Measurements from ENCODE around the gene ABCB10.
"Not testable (repeated sequence)": the region's sequence is repeated elsewhere in the genome, so short reads cannot be mapped to it uniquely, and the experiment has no call there.

The ABCB10 gene

DNA sequence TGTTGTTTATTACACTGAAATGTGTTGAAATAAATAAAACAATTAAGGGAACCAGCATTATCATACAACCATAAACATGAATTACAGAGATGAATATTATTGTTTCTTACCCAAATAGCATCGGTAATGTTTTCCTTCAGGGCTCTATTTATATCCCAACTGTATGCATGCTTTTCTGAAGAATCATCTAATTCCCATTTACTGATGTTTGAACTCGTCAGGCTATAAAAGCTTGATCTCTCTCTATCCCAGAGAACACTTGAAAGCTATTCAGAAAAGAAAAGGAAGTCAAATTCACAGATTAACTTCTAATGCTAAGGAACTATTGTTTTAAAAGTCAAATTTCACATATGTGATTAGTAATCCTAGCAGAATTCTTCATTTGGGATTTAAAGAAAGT, 62.7 kb downstream of the ABCB10 start:
- peaks cover 47 to 82% of the 10 kb centered on the region in 2 donors for H3K36me3 ChIP-seq (ENCODE audit: control insufficient read depth in 1 of 2, insufficient read depth in 2 of 2, low read length in 2 of 2)
- no peak overlapping the region for H3K4me3 ChIP-seq (ENCODE audit: low read depth in 1 of 2, low read length in 2 of 2)
- no peak overlapping the region for H3K27ac ChIP-seq (ENCODE audit: low read length)

DNA sequence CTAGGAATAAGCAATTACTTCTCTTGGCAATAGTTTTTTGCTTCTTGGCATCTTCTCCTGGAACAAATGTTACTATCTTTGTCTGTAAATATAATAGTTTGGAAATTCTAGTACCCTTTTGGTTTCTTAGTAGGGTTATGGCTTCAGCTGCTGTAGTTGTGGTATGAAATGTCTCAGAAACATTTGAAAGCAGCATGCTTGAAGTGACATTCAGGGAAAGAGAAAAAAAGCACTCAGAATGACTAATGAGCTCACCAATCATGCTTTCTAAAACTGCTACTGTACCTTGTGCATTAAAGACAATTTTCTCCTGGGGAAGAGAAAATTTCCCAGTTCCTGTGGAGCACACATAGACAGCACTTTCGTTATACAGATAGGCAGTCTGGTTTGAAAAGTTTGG, 71.3 kb downstream of the ABCB10 start:
- H3K27me3 ChIP-seq (ENCODE audit: low read depth, low read length): no peaks in the 10 kb centered on the region
- H3K27ac ChIP-seq (ENCODE audit: low read length): no peak overlapping the region
- peaks cover 48 to 84% of the 10 kb centered on the region in 2 donors for H3K36me3 ChIP-seq (ENCODE audit: control insufficient read depth in 1 of 2, insufficient read depth in 2 of 2, low read length in 2 of 2)

More for the DNA sequence above, 62.7 kb downstream of the ABCB10 start:
- H3K9me3 ChIP-seq (ENCODE audit: control insufficient read depth in 1 of 2, low read length in 2 of 2): no peaks in the 10 kb centered on the region
- no peaks in the 10 kb centered on the region for H3K4me1 ChIP-seq (ENCODE audit: control insufficient read depth in 1 of 2, insufficient read depth in 2 of 2, low read length in 2 of 2)
- no peaks in the 10 kb centered on the region for H3K27me3 ChIP-seq (ENCODE audit: low read depth, low read length)

DNA sequence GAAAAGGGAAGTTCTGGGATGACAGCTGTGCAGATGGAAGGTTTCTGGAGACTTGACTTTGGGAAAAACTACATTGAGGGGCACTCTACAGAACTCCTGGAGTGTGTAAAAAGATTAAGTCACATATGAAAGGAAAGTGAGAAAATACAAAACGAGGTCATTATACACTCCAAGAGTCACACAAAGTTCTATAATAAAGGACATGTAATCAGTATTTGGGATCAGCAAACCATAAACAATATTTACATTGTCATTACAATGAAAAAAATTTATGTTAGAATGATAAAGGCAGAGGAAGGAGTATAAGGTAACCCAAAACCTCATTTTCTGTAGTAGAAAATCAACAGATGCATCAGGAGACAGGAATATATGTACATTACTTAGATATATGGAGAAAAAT, 73.2 kb downstream of the ABCB10 start:
- Histone ChIP-seq H3K4me3 (ENCODE audit: low read depth in 1 of 2, low read length in 2 of 2) (no peak overlapping the region), H3K36me3 (ENCODE audit: control insufficient read depth in 1 of 2, insufficient read depth in 2 of 2, low read length in 2 of 2) (peaks cover 46 to 74% of the 10 kb centered on the region in 2 donors), H3K9me3 (ENCODE audit: control insufficient read depth in 1 of 2, low read length in 2 of 2) (no peaks in the 10 kb centered on the region), H3K27ac (ENCODE audit: low read length) (no peak overlapping the region), H3K4me1 (ENCODE audit: control insufficient read depth in 1 of 2, insufficient read depth in 2 of 2, low read length in 2 of 2) (peaks cover 0 to 9% of the 10 kb centered on the region in 2 donors), H3K27me3 (ENCODE audit: low read depth, low read length) (no peaks in the 10 kb centered on the region)

More for the DNA sequence above, 71.3 kb downstream of the ABCB10 start:
- Histone ChIP-seq H3K9me3 (ENCODE audit: control insufficient read depth in 1 of 2, low read length in 2 of 2) (no peaks in the 10 kb centered on the region), H3K4me1 (ENCODE audit: control insufficient read depth in 1 of 2, insufficient read depth in 2 of 2, low read length in 2 of 2) (peaks cover 0 to 1% of the 10 kb centered on the region in 2 donors), H3K4me3 (ENCODE audit: low read depth in 1 of 2, low read length in 2 of 2) (no peak overlapping the region)

DNA sequence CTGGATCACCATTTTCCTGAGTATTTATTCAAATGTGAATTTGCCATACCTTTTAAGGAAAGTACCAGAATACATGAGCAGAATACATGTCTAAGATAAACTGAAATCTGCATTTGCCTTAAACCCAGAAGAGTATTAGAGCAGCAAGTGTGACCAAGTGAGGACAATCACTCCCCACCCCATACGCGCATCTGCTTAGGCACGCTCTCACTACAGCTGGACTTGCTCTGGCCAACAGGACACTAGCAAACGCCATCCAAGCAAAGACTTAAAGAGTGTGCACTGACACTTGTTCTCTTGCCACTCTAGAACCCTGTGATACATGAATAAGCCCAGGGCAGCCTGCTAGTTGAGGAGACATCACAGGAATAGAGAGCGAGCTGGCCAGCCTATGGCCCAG, 76.0 kb downstream of the ABCB10 start:
- H3K27ac ChIP-seq (ENCODE audit: low read length): no peak overlapping the region
- H3K4me3 ChIP-seq (ENCODE audit: low read depth in 1 of 2, low read length in 2 of 2): no peak overlapping the region
- no peaks in the 10 kb centered on the region for H3K9me3 ChIP-seq (ENCODE audit: control insufficient read depth in 1 of 2, low read length in 2 of 2)
- peaks cover 0 to 9% of the 10 kb centered on the region in 2 donors for H3K4me1 ChIP-seq (ENCODE audit: control insufficient read depth in 1 of 2, insufficient read depth in 2 of 2, low read length in 2 of 2)
- no peaks in the 10 kb centered on the region for H3K27me3 ChIP-seq (ENCODE audit: low read depth, low read length)
- H3K36me3 ChIP-seq (ENCODE audit: control insufficient read depth in 1 of 2, insufficient read depth in 2 of 2, low read length in 2 of 2): peaks cover 47 to 75% of the 10 kb centered on the region in 2 donors

DNA sequence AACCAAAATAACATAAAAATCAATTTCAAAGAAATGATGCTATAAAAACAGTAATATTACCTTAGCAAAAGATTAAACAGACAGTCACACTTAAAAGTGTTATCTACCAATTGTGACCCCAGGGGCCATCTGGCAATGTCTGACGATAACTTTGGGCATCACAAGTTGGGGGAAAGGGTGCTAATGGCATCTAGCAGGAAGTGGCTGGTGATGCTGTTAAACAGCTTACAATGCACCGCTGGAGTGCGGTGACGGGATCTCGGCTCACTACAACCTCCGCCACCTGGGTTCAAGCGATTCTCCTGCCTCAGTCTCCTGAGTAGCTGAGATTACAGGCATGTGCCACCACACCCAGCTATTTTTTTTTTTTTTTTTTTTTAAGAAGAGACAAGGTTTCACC, 78.0 kb downstream of the ABCB10 start:
- peaks cover 41 to 61% of the 10 kb centered on the region in 2 donors for H3K36me3 ChIP-seq (ENCODE audit: control insufficient read depth in 1 of 2, insufficient read depth in 2 of 2, low read length in 2 of 2)
- H3K9me3 ChIP-seq (ENCODE audit: control insufficient read depth in 1 of 2, low read length in 2 of 2): no peaks in the 10 kb centered on the region
- H3K27me3 ChIP-seq (ENCODE audit: low read depth, low read length): no peaks in the 10 kb centered on the region
- H3K4me1 ChIP-seq (ENCODE audit: control insufficient read depth in 1 of 2, insufficient read depth in 2 of 2, low read length in 2 of 2): peaks cover 0 to 9% of the 10 kb centered on the region in 2 donors
- no peak overlapping the region for H3K4me3 ChIP-seq (ENCODE audit: low read depth in 1 of 2, low read length in 2 of 2)
- no peak overlapping the region for H3K27ac ChIP-seq (ENCODE audit: low read length)

DNA sequence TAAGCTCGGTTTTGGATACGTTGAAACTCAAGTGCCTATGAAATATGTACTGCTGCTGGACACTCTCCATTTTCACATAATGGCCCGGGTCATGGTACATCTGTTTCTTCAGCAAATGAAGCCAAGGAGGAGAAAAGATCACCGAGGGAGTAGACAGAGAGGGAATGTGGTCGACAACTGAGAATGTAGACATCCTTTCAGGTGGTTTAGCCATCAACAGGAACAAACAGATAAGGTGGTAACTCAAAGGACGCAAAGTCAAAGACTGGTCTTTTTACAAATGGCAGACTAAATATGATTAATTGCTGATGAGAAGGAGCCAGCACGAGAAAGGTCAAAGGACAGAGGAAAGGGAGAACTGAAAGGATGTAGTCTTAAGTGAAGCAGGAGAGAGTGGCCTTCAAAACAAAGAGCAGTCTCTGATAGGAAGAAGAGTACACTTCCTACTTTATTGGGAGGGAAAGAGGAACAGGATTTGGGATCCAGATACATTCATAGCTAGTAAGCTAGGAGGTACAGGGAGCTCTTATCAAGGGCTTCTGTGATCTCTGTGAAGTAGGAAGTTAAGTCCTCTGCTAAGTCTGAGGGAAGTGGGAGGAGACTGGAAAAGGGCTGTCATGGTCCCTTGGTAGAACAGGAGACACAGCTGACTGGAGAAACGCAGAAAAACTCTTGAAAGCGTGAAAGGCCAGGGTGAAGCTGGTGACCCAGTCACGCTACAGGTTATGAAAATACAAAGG, 78.7 kb downstream of the ABCB10 start:
- Histone ChIP-seq H3K36me3 (ENCODE audit: control insufficient read depth in 1 of 2, insufficient read depth in 2 of 2, low read length in 2 of 2) (peaks cover 39 to 61% of the 10 kb centered on the region in 2 donors), H3K9me3 (ENCODE audit: control insufficient read depth in 1 of 2, low read length in 2 of 2) (no peaks in the 10 kb centered on the region), H3K27me3 (ENCODE audit: low read depth, low read length) (no peaks in the 10 kb centered on the region), H3K27ac (ENCODE audit: low read length) (no peak overlapping the region), H3K4me1 (ENCODE audit: control insufficient read depth in 1 of 2, insufficient read depth in 2 of 2, low read length in 2 of 2) (peaks cover 0 to 9% of the 10 kb centered on the region in 2 donors), H3K4me3 (ENCODE audit: low read depth in 1 of 2, low read length in 2 of 2) (no peak overlapping the region)

DNA sequence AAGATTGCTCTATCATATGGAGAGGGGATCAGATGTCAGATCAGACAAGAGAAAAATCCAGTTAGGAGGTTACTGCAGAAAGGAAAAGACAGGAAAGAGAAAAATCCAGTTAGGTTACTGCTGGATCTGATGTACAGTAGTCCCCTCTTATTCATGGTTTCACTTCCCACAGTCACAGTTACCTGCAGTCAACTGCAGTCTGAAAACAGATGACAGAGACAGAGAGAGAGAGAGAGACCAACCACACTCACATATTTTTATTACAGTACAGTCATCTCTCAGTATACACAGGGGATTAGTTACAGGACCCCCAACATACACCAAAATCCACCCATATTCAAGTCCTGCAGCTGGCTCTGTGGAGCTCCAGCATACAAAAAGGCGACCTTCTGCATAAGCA, 79.7 kb downstream of the ABCB10 start:
- Histone ChIP-seq H3K4me3 (ENCODE audit: low read depth in 1 of 2, low read length in 2 of 2) (no peak overlapping the region), H3K9me3 (ENCODE audit: control insufficient read depth in 1 of 2, low read length in 2 of 2) (no peaks in the 10 kb centered on the region), H3K27ac (ENCODE audit: low read length) (no peak overlapping the region), H3K36me3 (ENCODE audit: control insufficient read depth in 1 of 2, insufficient read depth in 2 of 2, low read length in 2 of 2) (peaks cover 43 to 63% of the 10 kb centered on the region in 2 donors), H3K27me3 (ENCODE audit: low read depth, low read length) (no peaks in the 10 kb centered on the region), H3K4me1 (ENCODE audit: control insufficient read depth in 1 of 2, insufficient read depth in 2 of 2, low read length in 2 of 2) (peaks cover 0 to 9% of the 10 kb centered on the region in 2 donors)

DNA sequence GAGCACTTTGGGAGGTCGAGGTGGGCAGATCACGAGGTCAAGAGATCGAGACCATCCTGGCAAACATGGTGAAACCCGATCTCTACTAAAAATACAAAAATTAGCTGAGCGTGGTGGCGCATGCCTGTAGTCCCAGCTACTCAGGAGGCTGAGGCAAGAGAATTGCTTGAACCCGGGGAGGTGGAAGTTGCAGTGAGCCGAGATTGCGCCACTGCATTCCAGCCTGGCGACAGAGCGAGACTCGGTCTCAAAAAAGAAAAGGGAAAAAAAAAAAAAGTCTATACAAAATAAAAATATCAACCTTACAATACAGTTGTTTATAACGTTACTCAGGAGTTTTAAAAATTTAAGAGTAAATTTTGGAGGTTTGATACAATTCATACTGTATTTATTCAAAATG, 82.6 kb downstream of the ABCB10 start:
- not testable (repeated sequence) for H3K27ac ChIP-seq (ENCODE audit: low read length)

DNA sequence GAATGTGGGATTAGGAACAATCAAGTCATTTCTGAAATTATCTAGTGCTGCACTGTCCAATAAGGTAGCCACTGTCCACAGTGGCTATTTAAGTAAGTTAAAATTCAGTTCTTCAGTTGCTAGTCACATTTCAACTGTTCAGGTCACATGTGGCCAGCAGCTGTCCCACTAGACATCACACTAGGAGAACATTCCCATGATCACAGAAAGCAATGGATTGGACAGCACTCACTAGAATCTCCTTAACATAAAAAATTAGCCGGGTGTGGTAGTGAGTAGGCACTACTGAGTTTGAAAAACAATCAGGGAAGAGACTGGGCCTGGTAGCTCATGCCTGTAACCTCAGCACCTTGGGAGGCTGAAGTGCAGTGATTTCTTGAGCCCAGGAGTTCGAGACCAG, 84.0 kb downstream of the ABCB10 start:
- Histone ChIP-seq H3K9me3 (ENCODE audit: control insufficient read depth in 1 of 2, low read length in 2 of 2) (no peaks in the 10 kb centered on the region), H3K4me3 (ENCODE audit: low read depth in 1 of 2, low read length in 2 of 2) (no peak overlapping the region), H3K36me3 (ENCODE audit: control insufficient read depth in 1 of 2, insufficient read depth in 2 of 2, low read length in 2 of 2) (peaks cover 49 to 54% of the 10 kb centered on the region in 2 donors), H3K27me3 (ENCODE audit: low read depth, low read length) (no peaks in the 10 kb centered on the region), H3K27ac (ENCODE audit: low read length) (no peak overlapping the region), H3K4me1 (ENCODE audit: control insufficient read depth in 1 of 2, insufficient read depth in 2 of 2, low read length in 2 of 2) (no peaks in the 10 kb centered on the region)

More for the DNA sequence above, 82.6 kb downstream of the ABCB10 start:
- H3K9me3 ChIP-seq (ENCODE audit: control insufficient read depth in 1 of 2, low read length in 2 of 2); H3K27me3 ChIP-seq (ENCODE audit: low read depth, low read length); H3K4me1 ChIP-seq (ENCODE audit: control insufficient read depth in 1 of 2, insufficient read depth in 2 of 2, low read length in 2 of 2); H3K4me3 ChIP-seq (ENCODE audit: low read depth in 1 of 2, low read length in 2 of 2): not testable (repeated sequence)
- H3K36me3 ChIP-seq (ENCODE audit: control insufficient read depth in 1 of 2, insufficient read depth in 2 of 2, low read length in 2 of 2): peaks cover 43 to 53% of the 10 kb centered on the region in 2 donors

DNA sequence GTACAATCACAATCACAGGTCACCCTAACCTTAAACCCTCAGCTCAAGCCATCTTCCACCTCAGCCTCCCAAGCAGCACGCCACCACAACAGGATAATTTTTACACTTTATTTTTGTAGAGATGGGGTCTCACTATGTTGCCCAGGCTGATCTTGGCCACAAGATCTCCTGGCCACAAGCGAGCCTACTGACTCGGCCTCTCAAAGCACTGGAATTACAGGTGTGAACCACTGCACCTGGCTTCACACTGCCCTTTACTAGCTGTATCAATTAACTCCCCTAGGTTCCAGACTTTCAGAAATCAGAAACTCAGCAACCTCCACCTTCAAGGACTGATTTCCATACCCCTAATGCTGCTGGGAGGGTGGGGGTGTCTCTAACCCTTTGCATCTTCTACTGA, 87.3 kb downstream of the ABCB10 start:
- Histone ChIP-seq H3K9me3 (ENCODE audit: control insufficient read depth in 1 of 2, low read length in 2 of 2) (no peaks in the 10 kb centered on the region), H3K4me1 (ENCODE audit: control insufficient read depth in 1 of 2, insufficient read depth in 2 of 2, low read length in 2 of 2) (no peaks in the 10 kb centered on the region), H3K4me3 (ENCODE audit: low read depth in 1 of 2, low read length in 2 of 2) (no peak overlapping the region), H3K27ac (ENCODE audit: low read length) (no peak overlapping the region), H3K27me3 (ENCODE audit: low read depth, low read length) (no peaks in the 10 kb centered on the region), H3K36me3 (ENCODE audit: control insufficient read depth in 1 of 2, insufficient read depth in 2 of 2, low read length in 2 of 2) (peaks cover 53 to 61% of the 10 kb centered on the region in 2 donors)

DNA sequence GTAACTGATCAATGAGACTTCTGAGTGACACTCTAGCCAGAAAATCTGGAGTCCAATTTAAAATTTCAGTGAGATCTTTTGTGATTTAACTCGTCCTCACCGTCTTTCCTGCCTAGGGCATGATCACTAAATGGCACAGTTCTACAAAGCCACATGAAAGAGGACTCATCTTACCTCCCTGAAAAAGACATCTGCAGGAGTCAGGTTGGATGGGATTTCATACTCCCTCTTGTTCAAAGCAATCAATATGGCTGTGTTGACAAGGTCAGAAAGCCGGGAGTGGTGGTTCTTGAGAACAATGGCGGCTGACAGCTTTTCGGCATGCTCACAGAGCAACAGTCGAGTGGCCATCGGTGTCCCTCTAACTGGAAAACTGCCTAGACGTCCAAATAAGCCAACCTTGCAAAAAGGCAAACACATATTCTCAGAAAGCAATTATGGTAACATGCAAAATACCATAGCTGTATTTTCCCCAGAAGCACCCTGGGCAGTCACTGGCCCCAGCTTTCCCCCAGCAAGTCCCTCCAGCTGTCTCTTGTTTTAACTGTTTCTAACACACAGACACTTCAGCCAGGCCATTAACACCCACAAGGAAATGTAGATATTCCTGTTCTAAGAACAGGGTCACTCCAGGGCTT, 88.0 kb downstream of the ABCB10 start:
- Histone ChIP-seq H3K4me1 (ENCODE audit: control insufficient read depth in 1 of 2, insufficient read depth in 2 of 2, low read length in 2 of 2) (no peaks in the 10 kb centered on the region), H3K9me3 (ENCODE audit: control insufficient read depth in 1 of 2, low read length in 2 of 2) (no peaks in the 10 kb centered on the region), H3K4me3 (ENCODE audit: low read depth in 1 of 2, low read length in 2 of 2) (no peak overlapping the region), H3K36me3 (ENCODE audit: control insufficient read depth in 1 of 2, insufficient read depth in 2 of 2, low read length in 2 of 2) (peaks cover 57 to 59% of the 10 kb centered on the region in 2 donors), H3K27ac (ENCODE audit: low read length) (no peak overlapping the region), H3K27me3 (ENCODE audit: low read depth, low read length) (no peaks in the 10 kb centered on the region)

Data from muscle layer of duodenum (tissue), 2 donors.